Hematopoietic multipotent progenitor cell treated with erythropoietin and hydrocortisone succinate and interleukin-3 and kit ligand, for 6 days (in vitro differentiated cells): ENCODE measurements around the gene ENTPD8.
"Not testable (repeated sequence)": the region's sequence is repeated elsewhere in the genome, so short reads cannot be mapped to it uniquely, and the experiment has no call there.

Source experiments
- DNase-seq: peaks from one replicate; pipeline ENCODE4 v3.0.0-alpha.2; 2015

The ENTPD8 gene

GRCh38 chr9:137390553-137391410 is 50.4 kb downstream of the ENTPD8 start:
- no peak for DNase-seq

- DNase-seq: no peak
Observed at GRCh38 chr9:137389428-137389746, 51.8 kb downstream of the ENTPD8 start.

- peak; percentile 82 for DNase-seq
Observed at GRCh38 chr9:137388589-137389427, 52.3 kb downstream of the ENTPD8 start.

DNA sequence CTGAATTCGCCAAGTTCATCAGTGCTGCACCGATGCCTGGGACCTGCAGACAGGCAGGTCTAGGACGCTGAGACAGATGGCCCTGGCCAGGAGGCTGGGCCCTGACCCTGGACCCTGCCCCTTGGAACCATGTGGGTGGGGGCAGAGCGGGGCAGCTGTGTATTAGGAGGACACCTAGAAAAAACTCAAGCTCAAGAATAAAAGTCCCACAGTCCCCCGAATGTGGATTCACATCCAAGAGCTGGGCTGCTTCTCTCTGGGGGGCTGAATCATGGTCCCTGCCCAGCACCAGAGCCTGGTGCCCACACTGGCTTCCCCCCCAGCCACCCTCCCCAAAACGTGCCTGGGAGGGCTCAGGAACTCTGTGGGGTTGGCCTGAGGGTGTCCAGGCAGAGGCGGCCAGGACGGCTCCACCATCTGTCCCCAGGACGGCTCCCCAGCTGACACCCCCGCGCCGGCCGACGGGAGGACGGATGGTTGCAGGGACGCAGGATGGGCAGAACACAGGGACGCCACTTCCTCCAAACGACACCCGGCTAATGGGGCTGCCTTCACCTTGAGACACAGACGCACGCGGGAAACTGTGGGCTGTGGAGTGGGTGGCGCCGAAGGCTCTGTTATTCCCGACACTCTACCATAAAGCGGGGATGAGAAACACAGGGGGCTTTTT is 53.1 kb downstream of the ENTPD8 start:
- DNase-seq: no peak

DNA sequence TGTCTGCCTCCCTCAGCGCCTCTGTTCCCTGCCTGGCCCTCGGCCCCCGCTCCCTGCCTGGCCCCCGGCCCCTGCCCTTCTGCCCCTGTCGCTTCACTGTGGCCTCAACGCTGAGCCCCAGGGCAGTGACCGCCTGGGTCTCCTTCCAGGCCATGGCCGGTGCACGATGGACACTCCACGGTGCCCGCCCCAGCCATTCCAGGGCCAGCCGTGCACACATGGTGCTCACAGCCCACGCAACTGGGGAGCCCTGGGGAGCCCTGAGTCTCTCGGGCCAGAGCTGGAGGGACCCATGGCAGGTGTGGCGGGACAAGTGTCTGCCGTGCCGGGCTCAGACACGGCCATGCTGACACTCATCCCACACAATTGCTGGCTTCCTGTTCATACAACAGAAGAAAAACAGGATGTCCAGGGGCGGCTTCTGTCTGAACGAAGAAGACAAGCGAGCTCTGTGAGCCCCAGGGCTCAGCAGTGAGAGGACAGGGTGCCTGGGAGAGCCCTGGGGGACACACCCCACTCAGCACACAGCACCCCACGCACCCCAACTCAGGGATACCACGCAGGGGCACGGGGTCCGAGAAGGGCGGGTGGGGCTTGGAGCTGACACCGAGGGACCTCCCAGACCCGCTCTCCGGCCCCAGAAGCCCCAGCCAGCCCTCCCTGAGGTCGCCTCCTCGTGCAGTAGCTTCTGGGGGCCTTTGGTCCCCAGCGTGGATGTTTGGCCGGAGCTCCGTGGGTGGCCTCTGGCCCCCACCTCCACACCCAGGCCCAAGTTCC is 53.9 kb downstream of the ENTPD8 start:
- DNase-seq: peak; percentile 24

- not testable (repeated sequence) for DNase-seq
Observed at GRCh38 chr9:137386507-137387113, 54.5 kb downstream of the ENTPD8 start.

DNA sequence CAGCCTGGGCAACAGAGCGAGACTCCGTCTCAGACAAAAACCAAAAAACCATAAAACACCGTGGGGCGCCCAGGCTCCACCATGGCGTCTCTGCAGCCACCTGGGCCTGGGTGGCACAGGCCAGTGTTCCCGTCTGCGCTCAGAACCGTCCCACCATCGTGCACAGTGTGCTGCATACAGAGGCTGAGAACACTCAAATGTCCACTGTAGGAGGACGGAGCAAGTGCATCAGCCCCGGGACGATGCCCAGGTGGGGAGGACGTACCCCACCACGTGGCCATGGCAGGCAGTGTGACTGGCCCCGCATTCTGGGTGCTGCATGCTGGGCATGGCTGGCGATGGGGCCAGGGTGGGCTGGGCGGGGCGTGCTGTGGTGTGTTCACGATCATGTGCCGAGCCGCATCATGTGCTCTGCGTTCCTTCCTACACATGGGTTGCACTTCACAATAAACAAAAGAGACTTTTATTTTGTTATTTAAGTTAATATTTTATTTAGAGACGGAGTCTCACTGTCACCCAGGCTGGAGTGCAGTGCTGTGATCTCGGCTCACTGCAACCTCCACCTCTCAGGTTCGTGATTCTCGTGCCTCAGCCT is 56.0 kb downstream of the ENTPD8 start:
- DNase-seq: no peak
